GM19324 (cell line): ENCODE data around the gene MUC22.
"Not testable (repeated sequence)": the region's sequence is repeated elsewhere in the genome, so short reads cannot be mapped to it uniquely, and the experiment has no call there.

Source experiments
- ATAC-seq: cut with Tn5 transposase; IDR thresholded peaks from one replicate; pipeline ENCODE4 v1.9.1; 2021; ENCODE audit warnings: mild to moderate bottlenecking, moderate library complexity; ENCODE audit not compliant: unreplicated experiment, low FRiP score

The MUC22 gene

GRCh38 chr6:31010393-31011060 is at the start of gene MUC22:
MUC22 (plus strand) TSS chr6:31010474; CDS start chr6:31010707, 233 bp downstream.
- ATAC-seq, result no peak

GRCh38 chr6:30960907-30961673 is 49.2 kb upstream of the MUC22 start:
- no peak for ATAC-seq

GRCh38 chr6:30962716-30963115 is 47.6 kb upstream of the MUC22 start:
- no peak for ATAC-seq

GRCh38 chr6:30963641-30964040 is 46.6 kb upstream of the MUC22 start:
- ATAC-seq, result no peak

- no peak for ATAC-seq
These were observed 46.2 kb upstream of the MUC22 start for GRCh38 chr6:30964075-30964474.

GRCh38 chr6:30965140-30965601 is 45.1 kb upstream of the MUC22 start:
- no peak for ATAC-seq

- ATAC-seq, result no peak
These were observed 44.1 kb upstream of the MUC22 start for GRCh38 chr6:30966154-30966553.

- ATAC-seq, result not testable (repeated sequence)
These were observed 41.1 kb upstream of the MUC22 start for GRCh38 chr6:30969171-30969570.

- ATAC-seq, result no peak
These were observed 39.3 kb upstream of the MUC22 start for GRCh38 chr6:30970946-30971345.

- ATAC-seq, result no peak
These were observed 37.5 kb upstream of the MUC22 start for GRCh38 chr6:30972816-30973215.

GRCh38 chr6:30974490-30975252 is 35.6 kb upstream of the MUC22 start:
- ATAC-seq, result no peak

GRCh38 chr6:30979141-30979540 is 31.1 kb upstream of the MUC22 start:
- no peak for ATAC-seq

- no peak for ATAC-seq
These were observed 30.6 kb upstream of the MUC22 start for GRCh38 chr6:30979690-30980089.

GRCh38 chr6:30981942-30982772 is 28.1 kb upstream of the MUC22 start:
- ATAC-seq, result no peak

GRCh38 chr6:30983439-30983838 is 26.8 kb upstream of the MUC22 start, which contains the start of gene MUC21:
MUC21 (plus strand) TSS chr6:30983718; CDS start chr6:30983959, 241 bp downstream.
- ATAC-seq, result no peak

GRCh38 chr6:30985490-30985889 is 24.8 kb upstream of the MUC22 start:
- ATAC-seq, result no peak

GRCh38 chr6:30987304-30987703 is 23.0 kb upstream of the MUC22 start:
- no peak for ATAC-seq

- no peak for ATAC-seq
These were observed 22.0 kb upstream of the MUC22 start for GRCh38 chr6:30988209-30988825.

- no peak for ATAC-seq
These were observed 19.7 kb upstream of the MUC22 start for GRCh38 chr6:30990422-30991086.
